Measurements from ENCODE around the gene ZBTB43.

Gene ZBTB43

DNA sequence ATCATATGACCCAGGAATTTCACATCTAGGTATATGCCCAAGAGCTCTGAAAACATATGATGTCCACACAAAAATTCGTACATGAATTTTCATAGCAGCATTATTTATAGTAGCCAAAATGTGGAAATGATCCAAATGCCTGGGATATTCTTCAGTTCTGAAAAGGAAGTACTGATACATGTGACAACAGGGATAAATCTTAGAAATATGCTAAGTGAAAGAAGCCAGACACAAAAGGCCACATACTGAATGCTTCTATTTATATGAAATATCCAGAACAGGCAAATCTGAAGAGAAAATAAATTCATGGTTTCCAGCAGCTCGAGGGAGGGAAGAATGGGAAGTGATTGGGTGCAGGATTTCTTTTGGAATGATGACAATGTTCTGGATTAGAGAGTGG, 16.8 kb upstream of the ZBTB43 start:
- H3K36me3 ChIP-seq (ENCODE audit: insufficient read depth, low read length): no peaks in the 10 kb centered on the region
- no peak overlapping the region for H3K9ac ChIP-seq (ENCODE audit: insufficient read length)
- no peak overlapping the region for H3K27ac ChIP-seq
- no peak overlapping the region for H3K4me3 ChIP-seq
- no peak for TF ChIP-seq POLR2AphosphoS5 (IDR thresholded peaks at IDR 0.05; ENCODE audit: borderline replicate concordance, low read depth, low read length)
- no peak for TF ChIP-seq EZH2 (IDR thresholded peaks at IDR 0.05)
- no peak for DNase-seq (ENCODE audit: low read depth, low spot score)
- H3K9me3 ChIP-seq (ENCODE audit: low read depth, low read length): no peaks in the 10 kb centered on the region

DNA sequence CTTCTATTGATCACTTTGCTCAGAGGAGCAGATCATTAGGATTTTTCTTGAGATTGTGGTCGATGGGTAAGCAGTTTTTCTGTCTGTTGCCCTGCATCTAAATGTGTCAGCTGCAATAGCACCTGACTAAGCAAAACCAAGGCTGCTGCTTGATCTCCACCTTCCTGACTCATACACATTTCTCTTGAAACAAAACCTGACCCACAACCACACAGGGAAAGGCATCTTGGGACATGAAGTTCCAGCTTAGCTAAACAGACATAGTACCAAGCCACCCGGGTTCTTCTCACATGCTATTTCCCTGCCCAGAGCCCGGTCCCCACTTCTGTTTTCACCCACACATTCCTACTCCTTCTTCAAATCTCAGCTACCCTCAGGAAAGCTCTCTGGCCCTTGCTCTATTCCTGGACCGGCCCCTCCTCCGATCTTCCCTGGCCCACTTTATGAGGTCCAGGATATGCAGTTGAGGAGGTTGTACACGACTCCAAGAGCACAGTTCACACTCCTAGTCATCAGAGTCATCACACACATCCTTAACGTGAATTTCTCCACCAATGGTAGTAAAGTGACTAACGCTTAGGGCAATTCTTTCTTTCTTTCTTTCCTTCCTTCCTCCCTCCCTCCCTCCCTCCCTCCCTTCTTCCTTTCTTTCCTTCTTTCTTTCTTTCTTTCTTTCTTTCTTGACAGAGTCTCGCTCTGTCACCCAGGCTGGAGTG, 16.0 kb upstream of the ZBTB43 start:
- no peak overlapping the region for H3K4me3 ChIP-seq
- DNase-seq (ENCODE audit: low read depth, low spot score): no peak
- TF ChIP-seq FOXP2 (optimal IDR thresholded peaks at IDR 0.05; ENCODE audit: control extremely low read depth, extremely low read length, insufficient read depth) (no peak), POLR2AphosphoS5 (IDR thresholded peaks at IDR 0.05; ENCODE audit: borderline replicate concordance, low read depth, low read length) (no peak), EZH2 (IDR thresholded peaks at IDR 0.05) (no peak)
- H3K9ac ChIP-seq (ENCODE audit: insufficient read length): no peak overlapping the region
- no peaks in the 10 kb centered on the region for H3K36me3 ChIP-seq (ENCODE audit: insufficient read depth, low read length)
- H3K27ac ChIP-seq: no peak overlapping the region
- no peaks in the 10 kb centered on the region for H3K9me3 ChIP-seq (ENCODE audit: low read depth, low read length)

DNA sequence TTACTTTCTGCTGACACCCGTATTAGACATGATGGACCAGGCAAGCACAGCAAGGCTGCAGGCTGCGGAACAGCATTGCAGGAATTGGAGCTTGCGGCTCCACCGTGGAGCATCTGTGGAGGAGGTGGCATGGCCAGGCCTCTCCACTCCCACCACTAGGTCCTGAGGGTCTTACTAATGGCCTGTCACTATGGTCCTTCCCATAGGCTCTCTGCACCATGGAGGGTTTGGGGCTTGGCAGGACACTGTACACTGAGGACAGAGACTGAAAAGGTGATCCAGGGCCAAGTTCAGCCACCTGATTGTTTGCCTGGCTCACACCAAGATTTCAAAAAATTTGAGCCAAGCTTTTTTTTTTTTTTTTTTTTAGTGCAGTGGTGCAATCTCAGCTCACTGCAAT, 14.3 kb upstream of the ZBTB43 start:
- no peak for TF ChIP-seq EZH2 (IDR thresholded peaks at IDR 0.05)
- no peak for TF ChIP-seq FOXP2 (optimal IDR thresholded peaks at IDR 0.05; ENCODE audit: control extremely low read depth, extremely low read length, insufficient read depth)
- TF ChIP-seq POLR2AphosphoS5 (IDR thresholded peaks at IDR 0.05; ENCODE audit: borderline replicate concordance, low read depth, low read length): no peak
- DNase-seq (ENCODE audit: low read depth, low spot score): no peak
- H3K9ac ChIP-seq (ENCODE audit: insufficient read length): no peak overlapping the region
- H3K36me3 ChIP-seq (ENCODE audit: insufficient read depth, low read length): no peaks in the 10 kb centered on the region
- no peaks in the 10 kb centered on the region for H3K9me3 ChIP-seq (ENCODE audit: low read depth, low read length)
- H3K4me3 ChIP-seq: no peak overlapping the region
- H3K27ac ChIP-seq: no peak overlapping the region

DNA sequence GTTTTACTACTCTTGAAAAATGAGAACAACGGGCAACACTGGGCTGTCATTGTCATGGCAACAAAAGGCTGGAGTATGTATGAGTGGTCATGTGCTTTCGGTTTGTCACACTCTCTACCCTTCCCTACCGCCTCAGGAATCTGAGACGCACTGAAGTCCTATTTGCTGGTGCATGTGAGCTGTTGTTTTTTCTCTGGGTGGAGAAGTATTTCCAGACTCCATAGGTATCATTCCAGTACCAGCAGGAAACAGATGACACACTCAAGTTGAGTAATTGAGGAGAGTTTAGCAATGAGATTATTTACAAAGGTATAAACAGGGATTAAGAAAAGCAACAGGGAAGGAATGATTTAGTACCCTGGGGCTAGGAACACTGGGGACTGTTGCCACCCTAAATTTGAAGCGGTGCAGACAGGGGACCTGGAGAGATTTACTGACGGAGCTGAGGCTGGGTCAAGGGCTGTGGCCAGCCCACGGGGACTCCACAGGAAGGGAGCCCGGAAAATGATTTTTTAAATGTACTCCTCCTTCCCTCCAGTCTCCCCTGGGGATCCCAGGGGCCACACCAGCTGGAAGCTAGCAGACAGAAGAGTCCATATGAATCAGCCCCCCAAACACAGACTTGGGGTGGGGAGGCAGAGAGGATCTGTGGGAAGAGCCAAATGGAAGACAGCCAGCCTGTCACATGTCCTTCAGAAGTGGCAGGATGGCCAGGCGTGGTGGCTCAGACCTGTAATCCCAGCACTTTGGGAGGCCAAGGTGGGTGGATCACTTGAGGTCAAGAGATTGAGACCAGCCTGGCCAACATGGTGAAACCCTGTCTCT, 13.2 kb upstream of the ZBTB43 start:
- DNase-seq (ENCODE audit: low read depth, low spot score): no peak
- Histone ChIP-seq H3K9me3 (ENCODE audit: low read depth, low read length) (no peaks in the 10 kb centered on the region), H3K9ac (ENCODE audit: insufficient read length) (no peak overlapping the region), H3K4me3 (no peak overlapping the region), H3K36me3 (ENCODE audit: insufficient read depth, low read length) (no peaks in the 10 kb centered on the region), H3K27ac (no peak overlapping the region)
- TF ChIP-seq POLR2AphosphoS5 (IDR thresholded peaks at IDR 0.05; ENCODE audit: borderline replicate concordance, low read depth, low read length) (no peak), EZH2 (IDR thresholded peaks at IDR 0.05) (no peak), FOXP2 (optimal IDR thresholded peaks at IDR 0.05; ENCODE audit: control extremely low read depth, extremely low read length, insufficient read depth) (no peak)

DNA sequence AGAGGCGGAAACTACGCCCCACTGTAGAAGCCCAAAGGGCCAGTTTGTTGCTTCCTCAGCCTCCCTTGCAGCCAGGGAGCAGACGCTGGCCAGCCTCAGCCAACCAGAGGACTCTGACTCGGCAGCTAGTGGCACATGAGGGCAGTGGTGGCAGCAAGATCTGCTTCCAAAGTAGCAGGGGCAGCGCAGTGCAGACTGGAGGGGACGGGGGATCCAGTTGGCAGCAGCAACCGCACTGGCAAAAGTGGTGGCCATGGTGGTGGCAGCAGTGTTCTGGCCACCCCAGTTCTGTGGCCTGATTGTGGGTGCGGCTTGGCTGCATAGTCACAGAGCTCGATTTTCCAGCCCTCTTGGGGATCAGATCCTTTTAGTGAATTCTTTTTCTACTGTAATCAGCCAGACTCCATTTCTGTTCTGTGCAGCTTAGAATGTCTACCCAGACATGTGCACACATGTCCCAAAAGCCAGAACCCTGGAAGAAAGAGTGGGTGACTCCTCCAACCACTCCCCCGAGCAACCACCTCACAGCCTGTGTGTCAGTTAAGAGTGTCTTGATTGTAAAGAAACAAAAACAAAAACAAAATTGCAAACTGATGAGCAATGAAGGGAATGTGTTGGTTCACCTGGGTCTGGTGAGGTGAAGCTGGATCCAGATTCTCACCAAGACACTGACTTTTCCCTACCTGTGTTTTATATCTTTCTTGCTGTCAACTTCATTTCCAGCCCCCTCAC, 11.0 kb upstream of the ZBTB43 start:
- Histone ChIP-seq H3K36me3 (ENCODE audit: insufficient read depth, low read length) (no peaks in the 10 kb centered on the region), H3K4me3 (no peak overlapping the region), H3K9ac (ENCODE audit: insufficient read length) (no peak overlapping the region), H3K27ac (no peak overlapping the region), H3K9me3 (ENCODE audit: low read depth, low read length) (no peaks in the 10 kb centered on the region)
- TF ChIP-seq FOXP2 (optimal IDR thresholded peaks at IDR 0.05; ENCODE audit: control extremely low read depth, extremely low read length, insufficient read depth): no peak
- DNase-seq (ENCODE audit: low read depth, low spot score): no peak

DNA sequence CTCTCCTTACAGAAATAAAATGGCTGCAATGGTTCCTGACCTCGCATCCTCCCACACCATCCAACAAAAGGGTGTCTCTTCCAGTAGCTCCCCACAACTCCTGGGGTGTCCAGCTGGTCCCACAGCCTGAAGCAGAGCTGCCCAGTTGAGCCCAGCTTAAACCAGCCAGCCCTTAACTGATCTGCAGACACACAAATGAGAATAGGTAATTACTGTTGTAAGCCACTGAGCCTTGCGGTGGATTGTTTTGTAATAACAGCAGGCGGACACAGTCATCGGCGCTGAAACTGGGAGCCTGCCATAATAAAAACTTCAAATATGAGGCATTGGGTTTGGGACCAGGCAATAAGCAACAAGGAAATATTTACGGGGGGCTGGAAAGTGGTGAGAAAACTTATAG, 10.4 kb upstream of the ZBTB43 start:
- Histone ChIP-seq H3K9ac (ENCODE audit: insufficient read length) (no peak overlapping the region), H3K27ac (no peak overlapping the region), H3K4me3 (no peak overlapping the region), H3K36me3 (ENCODE audit: insufficient read depth, low read length) (no peaks in the 10 kb centered on the region), H3K9me3 (ENCODE audit: low read depth, low read length) (no peaks in the 10 kb centered on the region)
- DNase-seq (ENCODE audit: low read depth, low spot score): no peak
- TF ChIP-seq FOXP2 (optimal IDR thresholded peaks at IDR 0.05; ENCODE audit: control extremely low read depth, extremely low read length, insufficient read depth) (no peak), EZH2 (IDR thresholded peaks at IDR 0.05) (no peak), POLR2AphosphoS5 (IDR thresholded peaks at IDR 0.05; ENCODE audit: borderline replicate concordance, low read depth, low read length) (no peak)

DNA sequence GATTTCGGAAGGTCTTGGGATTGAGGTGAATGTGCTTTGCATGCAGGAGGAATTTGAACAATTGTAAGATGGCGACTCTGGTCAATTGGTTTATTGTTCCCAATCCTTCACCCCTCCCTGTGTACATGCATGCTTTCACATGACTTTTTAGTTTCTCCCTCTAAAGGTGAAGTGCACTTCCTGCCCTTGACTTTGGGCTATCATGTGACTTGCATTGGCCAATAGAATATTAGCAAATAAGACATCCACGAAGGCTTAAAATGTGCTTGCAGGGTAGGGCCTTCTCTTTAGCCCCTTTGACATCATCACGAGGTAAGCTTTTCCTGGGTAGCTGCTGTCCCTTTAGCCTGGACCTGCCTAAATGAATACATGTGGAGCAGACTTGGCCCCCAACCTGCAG, 8.1 kb upstream of the ZBTB43 start:
- TF ChIP-seq FOXP2 (optimal IDR thresholded peaks at IDR 0.05; ENCODE audit: control extremely low read depth, extremely low read length, insufficient read depth): no peak
- no peak for TF ChIP-seq POLR2AphosphoS5 (IDR thresholded peaks at IDR 0.05; ENCODE audit: borderline replicate concordance, low read depth, low read length)
- TF ChIP-seq EZH2 (IDR thresholded peaks at IDR 0.05): no peak
- Histone ChIP-seq H3K9ac (ENCODE audit: insufficient read length) (no peak overlapping the region), H3K4me3 (no peak overlapping the region), H3K9me3 (ENCODE audit: low read depth, low read length) (no peaks in the 10 kb centered on the region), H3K27ac (no peak overlapping the region), H3K36me3 (ENCODE audit: insufficient read depth, low read length) (no peaks in the 10 kb centered on the region)
- no peak for DNase-seq (ENCODE audit: low read depth, low spot score)

DNA sequence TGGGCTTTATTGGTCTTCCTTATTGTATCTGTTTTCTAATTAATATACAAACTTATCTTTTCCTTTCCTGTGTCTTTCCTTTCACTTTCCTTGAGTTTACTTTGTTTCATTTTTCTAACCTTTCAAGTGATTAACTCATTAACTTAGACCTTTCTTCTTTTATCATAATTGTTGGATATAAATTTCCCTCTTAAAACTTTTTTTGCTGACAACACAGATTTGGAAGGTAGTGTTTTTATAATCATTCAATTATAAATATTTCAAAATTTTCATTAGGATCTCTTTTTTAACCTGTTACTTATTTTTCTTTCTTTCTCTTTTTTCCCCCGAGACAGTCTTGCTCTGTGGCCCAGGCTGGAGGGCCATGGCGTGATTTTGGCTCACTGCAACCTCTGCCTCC, 6.9 kb upstream of the ZBTB43 start:
- no peak for DNase-seq (ENCODE audit: low read depth, low spot score)
- Histone ChIP-seq H3K9me3 (ENCODE audit: low read depth, low read length) (no peaks in the 10 kb centered on the region), H3K27ac (no peak overlapping the region), H3K36me3 (ENCODE audit: insufficient read depth, low read length) (no peaks in the 10 kb centered on the region), H3K9ac (ENCODE audit: insufficient read length) (no peak overlapping the region), H3K4me3 (no peak overlapping the region)
- no peak for TF ChIP-seq POLR2AphosphoS5 (IDR thresholded peaks at IDR 0.05; ENCODE audit: borderline replicate concordance, low read depth, low read length)
- TF ChIP-seq EZH2 (IDR thresholded peaks at IDR 0.05): no peak
- no peak for TF ChIP-seq FOXP2 (optimal IDR thresholded peaks at IDR 0.05; ENCODE audit: control extremely low read depth, extremely low read length, insufficient read depth)
